ENCODE results near the gene CCNY.

The CCNY gene

GRCh38 chr10:35578618-35578956, 242.3 kb downstream of the CCNY start:
- TF ChIP-seq CTCF (IDR thresholded peaks at IDR 0.05; ENCODE audit: control insufficient read depth, extremely low read depth, insufficient read depth) = no peak
- no peak overlapping the region for H3K4me3 ChIP-seq (ENCODE audit: low read depth, low read length)
- no peak for DNase-seq (ENCODE audit: low read depth)

GRCh38 chr10:35579116-35579515, 242.8 kb downstream of the CCNY start:
- TF ChIP-seq CTCF (IDR thresholded peaks at IDR 0.05; ENCODE audit: control insufficient read depth, extremely low read depth, insufficient read depth) = no peak
- DNase-seq (ENCODE audit: low read depth) = no peak
- H3K4me3 ChIP-seq (ENCODE audit: low read depth, low read length) = no peak overlapping the region

DNA sequence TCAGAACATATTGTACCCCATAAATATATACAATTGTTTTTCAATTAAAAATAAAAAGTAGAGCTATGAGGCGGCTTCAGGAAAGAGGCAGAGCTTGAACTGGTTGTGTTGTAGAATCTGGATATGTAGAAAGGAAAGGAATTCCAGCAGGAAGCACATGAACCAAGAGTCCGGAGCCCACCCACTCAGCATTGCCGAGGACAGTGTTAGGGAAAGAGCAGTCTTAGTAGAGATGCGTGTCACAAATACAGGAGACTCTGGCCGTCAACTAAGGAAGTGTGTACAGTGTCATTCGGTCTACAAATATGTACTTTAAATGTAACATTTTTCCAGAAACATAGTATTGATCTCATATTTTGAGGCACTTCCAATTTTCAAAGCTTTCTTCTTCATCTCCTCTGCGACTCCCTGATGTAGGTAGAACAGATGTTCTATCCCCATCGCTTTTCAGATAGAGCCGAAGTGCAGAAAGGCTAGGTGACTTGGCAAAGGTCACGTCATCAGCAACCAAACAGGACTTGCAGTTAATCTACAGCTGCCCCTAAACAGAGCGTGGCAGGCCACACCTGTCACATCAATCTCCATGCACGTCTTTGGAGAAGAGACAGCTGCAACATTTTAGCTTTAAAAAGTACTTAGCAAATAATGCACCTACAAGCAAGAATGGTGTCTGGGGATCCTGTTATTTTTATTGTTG, 243.6 kb downstream of the CCNY start:
- no peak for DNase-seq (ENCODE audit: low read depth)
- H3K4me3 ChIP-seq (ENCODE audit: low read depth, low read length) = no peak overlapping the region
- TF ChIP-seq CTCF (IDR thresholded peaks at IDR 0.05; ENCODE audit: control insufficient read depth, extremely low read depth, insufficient read depth) = no peak

DNA sequence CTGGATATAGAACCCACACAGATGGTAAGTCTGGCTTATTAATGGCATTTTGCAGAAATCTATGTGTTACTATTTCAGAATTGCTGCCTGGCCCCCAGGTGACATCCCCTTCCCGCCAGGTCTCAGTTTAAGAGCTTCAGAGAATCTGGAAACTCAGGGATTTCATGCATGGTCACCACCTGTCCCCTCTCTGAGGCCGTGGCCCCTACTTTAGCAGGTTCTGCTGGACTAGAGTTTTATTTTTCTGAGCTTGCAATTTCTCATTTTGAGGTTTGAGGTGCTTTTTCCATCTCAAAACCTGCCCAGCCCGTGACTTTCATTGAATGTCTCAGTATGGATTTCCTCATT, 244.1 kb downstream of the CCNY start:
- DNase-seq (ENCODE audit: low read depth) = no peak
- TF ChIP-seq CTCF (IDR thresholded peaks at IDR 0.05; ENCODE audit: control insufficient read depth, extremely low read depth, insufficient read depth) = no peak
- no peak overlapping the region for H3K4me3 ChIP-seq (ENCODE audit: low read depth, low read length)

GRCh38 chr10:35581655-35582054, 245.3 kb downstream of the CCNY start:
- no peak for TF ChIP-seq CTCF (IDR thresholded peaks at IDR 0.05; ENCODE audit: control insufficient read depth, extremely low read depth, insufficient read depth)

DNA sequence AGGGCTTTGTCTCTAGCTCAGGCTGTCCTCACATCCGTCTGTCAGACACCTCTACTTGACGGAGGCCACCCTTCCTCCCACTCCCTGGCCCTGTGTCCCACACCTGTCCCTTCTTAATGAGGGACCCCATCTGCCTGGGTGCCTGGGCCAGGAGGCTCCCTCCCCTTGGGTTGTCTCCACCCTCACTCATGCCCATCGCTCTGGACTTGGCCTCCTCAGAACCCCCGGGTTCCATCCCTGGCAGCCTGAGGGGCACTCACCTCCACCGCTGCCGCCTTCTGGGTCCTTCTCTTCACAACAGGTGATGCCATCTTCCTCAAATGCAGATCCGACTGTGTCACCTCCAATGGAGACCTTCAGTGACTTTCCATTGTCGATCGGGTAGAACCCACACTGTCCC, 248.6 kb downstream of the CCNY start:
- no peak overlapping the region for H3K4me3 ChIP-seq (ENCODE audit: low read depth, low read length)
- no peak for DNase-seq (ENCODE audit: low read depth)
- no peak for TF ChIP-seq CTCF (IDR thresholded peaks at IDR 0.05; ENCODE audit: control insufficient read depth, extremely low read depth, insufficient read depth)

More at GRCh38 chr10:35581655-35582054, 245.3 kb downstream of the CCNY start:
- DNase-seq (ENCODE audit: low read depth) = no peak
- no peak overlapping the region for H3K4me3 ChIP-seq (ENCODE audit: low read depth, low read length)

GRCh38 chr10:35585356-35585755, 249.0 kb downstream of the CCNY start:
- TF ChIP-seq CTCF (IDR thresholded peaks at IDR 0.05; ENCODE audit: control insufficient read depth, extremely low read depth, insufficient read depth) = no peak
- no peak overlapping the region for H3K4me3 ChIP-seq (ENCODE audit: low read depth, low read length)
- no peak for DNase-seq (ENCODE audit: low read depth)

Measured in LNCaP clone FGC (cell line).